Activated CD8-positive, alpha-beta memory T cell treated with anti-CD3 and anti-CD28 coated beads, Interleukin-2, amount 50 U/mL, for 1 hour (primary cell): Measurements from ENCODE around the gene LRRIQ3.
A peak's percentile ranks its signal among the peaks of the same experiment; 100 is the strongest.
"Not testable (repeated sequence)": the region's sequence is repeated elsewhere in the genome, so short reads cannot be mapped to it uniquely, and the experiment has no call there.

Source experiments
- DNase-seq: peaks from one replicate; pipeline ENCODE4 v3.0.0-alpha.2; 2020; ENCODE audit errors: extremely low read depth

The LRRIQ3 gene

GRCh38 chr1:74197657-74198552, at the start of gene LRRIQ3, which contains the start of gene FPGT:
Gene LRRIQ3, minus strand, starts transcription at chr1:74198176. Its CDS starts 14,492 bp downstream, at chr1:74183684.
Gene FPGT, plus strand, starts transcription at chr1:74198242. Its CDS starts 37 bp downstream, at chr1:74198279.
- peak; percentile 87 for DNase-seq

DNA sequence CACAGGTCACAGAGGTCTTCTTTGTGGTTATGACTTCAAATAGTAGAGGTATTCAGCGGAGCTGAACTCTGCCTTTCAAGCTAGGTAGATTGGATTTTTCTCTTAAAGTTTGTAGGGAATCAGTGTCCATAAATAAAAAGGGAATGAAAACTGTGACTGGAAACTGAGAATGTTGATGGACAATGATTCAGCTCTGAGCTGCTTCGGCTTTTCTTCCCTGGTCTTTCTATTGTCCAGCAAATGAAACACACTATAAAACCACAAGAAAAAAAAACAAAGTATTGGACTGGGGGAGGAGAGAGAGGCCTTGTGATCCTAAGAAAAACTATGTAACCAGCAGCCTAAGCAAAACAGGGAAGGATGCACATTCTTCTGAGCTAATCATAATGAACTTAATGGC, 48.3 kb upstream of the LRRIQ3 start:
- DNase-seq = no peak

DNA sequence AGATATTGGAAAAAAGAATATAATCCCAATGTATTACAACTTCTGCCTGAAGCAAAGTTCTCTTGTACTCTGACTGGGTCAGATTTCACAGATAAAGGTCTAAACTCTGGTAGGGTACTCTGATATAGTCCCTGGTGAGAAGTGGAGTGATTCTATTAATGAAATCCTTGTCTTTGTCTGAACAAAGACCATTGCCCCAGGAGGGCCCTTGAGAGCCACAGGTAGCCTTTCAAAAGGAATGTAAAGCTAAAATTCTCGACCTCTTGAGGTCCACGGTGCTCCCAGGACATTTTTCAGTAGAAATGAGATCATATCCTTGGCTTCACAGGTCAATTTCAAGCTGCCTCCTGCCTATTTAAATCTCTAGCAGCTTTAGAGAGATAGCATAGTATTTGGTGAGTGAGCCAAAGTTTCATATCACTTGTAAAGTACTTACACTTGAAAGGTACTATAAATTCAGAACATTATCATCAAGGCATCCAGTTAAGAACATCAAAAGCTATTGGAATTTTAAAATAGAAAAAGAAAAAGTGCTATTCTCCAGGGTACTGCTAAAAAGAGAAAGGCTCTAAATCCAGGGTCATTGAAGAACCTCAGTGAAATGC, 47.3 kb upstream of the LRRIQ3 start:
- no peak for DNase-seq

GRCh38 chr1:74237787-74238186, 39.8 kb upstream of the LRRIQ3 start:
- DNase-seq = no peak

DNA sequence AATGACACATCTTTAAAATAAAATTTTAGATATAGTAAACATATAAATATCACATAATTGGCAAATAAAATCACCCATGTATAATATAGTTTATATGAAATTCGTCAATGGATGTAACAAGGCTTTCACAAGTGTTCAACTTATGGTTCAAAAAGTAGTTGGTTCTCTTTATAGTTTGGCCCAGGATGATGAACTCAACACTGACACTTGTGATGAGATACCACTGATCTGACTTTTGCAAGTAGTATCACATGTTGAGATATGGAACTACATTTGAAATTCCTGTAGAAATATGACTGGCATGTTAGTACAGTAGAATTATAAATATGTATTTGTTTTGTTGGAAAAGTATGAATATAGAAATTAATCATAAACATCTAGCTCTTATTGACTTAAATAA, 39.1 kb upstream of the LRRIQ3 start:
- DNase-seq = no peak

- no peak for DNase-seq
Measured at GRCh38 chr1:74236440-74236839, 38.5 kb upstream of the LRRIQ3 start.

DNA sequence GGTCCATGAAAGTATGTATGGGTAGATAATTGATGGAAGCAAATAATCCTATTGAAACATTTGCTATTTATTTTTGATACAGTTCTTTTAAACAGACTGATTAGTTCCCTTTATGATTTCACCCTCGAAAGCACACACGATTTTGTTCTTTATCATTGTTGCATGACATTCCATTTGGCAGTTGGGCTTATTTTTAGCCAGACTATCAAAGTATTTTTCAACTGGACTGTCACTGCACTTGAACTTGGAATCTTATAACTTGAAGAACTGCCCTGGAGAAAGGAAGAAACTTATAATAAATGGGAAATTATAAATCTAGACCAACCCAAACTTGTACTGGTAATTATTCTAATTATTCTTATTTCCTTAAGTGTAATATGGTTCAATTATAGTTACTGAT, 37.2 kb upstream of the LRRIQ3 start, which contains the start of gene TNNI3K:
TNNI3K (plus strand) TSS at position 235 of the 400 bp plus-strand sequence; CDS start at position 300, 65 bp downstream.
- no peak for DNase-seq

- DNase-seq = no peak
Measured at GRCh38 chr1:74223453-74223852, 25.5 kb upstream of the LRRIQ3 start.

- DNase-seq = no peak
Measured at GRCh38 chr1:74222701-74223100, 24.7 kb upstream of the LRRIQ3 start.

GRCh38 chr1:74215229-74215628, 17.3 kb upstream of the LRRIQ3 start:
- no peak for DNase-seq

GRCh38 chr1:74205266-74205665, 7.3 kb upstream of the LRRIQ3 start:
- no peak for DNase-seq

GRCh38 chr1:74199504-74199903, 1.5 kb upstream of the LRRIQ3 start:
- DNase-seq = no peak

DNA sequence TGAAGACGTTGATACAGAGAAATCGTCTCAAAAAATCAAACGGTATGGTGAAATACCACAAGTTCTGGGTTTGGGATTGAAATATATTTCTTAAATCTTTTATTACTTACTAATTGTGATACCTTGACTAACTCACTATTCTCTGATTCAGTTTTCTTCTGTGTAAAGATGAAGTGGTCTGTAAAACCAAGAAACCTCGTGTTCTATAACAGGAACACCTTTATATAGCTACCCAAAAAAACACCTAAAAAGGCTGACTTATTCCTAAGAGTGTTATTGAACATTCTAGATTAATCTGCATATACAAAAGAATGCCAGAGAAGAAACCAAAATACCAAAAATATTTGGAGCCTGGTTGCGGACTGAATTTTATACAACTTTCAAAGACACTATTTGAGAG, 721 bp downstream of the LRRIQ3 start:
- no peak for DNase-seq

- DNase-seq = no peak
Measured at GRCh38 chr1:74195339-74195738, 2.6 kb downstream of the LRRIQ3 start.

- DNase-seq = no peak
Measured at GRCh38 chr1:74193908-74194307, 4.1 kb downstream of the LRRIQ3 start.

- DNase-seq = no peak
Measured at GRCh38 chr1:74180490-74180889, 17.5 kb downstream of the LRRIQ3 start.

DNA sequence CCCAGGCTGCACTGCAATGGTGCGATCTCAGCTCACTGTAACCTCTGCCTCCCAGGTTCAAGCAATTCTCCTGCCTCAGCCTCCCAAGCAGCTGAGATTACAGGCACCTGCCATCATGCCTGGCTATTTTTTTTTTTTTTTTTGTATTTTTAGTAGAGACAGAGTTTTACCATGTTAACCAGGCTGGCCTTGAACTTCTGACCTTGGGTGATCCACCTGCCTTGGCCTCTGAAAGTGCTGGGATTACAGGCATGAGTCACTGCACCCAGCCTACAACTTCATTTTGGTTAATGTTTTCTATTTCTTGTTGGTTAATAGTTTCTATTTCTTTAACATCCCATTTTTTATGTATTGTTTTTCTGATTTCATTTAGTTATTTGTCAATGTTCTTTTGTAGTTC, 23.6 kb downstream of the LRRIQ3 start:
- not testable (repeated sequence) for DNase-seq

DNA sequence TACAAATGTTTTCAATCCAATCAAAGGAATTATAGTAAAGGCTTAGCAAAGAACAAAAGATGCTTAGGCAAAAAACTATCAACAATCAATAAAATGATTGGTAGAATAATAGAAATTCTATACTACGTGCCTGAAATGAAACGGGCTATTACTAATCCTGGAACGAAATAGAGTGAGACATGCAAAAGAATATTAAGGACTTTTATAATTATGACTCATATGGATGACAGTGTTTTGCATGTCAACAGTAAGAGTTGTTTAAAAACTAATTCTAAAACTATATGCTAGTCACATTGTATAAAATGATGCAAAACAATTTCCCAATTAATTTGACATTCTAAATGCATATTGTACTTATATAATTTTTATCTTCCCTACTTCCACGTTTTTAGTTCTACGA, 35.6 kb downstream of the LRRIQ3 start:
- DNase-seq = no peak

- DNase-seq = no peak
Measured at GRCh38 chr1:74161497-74161896, 36.5 kb downstream of the LRRIQ3 start.

DNA sequence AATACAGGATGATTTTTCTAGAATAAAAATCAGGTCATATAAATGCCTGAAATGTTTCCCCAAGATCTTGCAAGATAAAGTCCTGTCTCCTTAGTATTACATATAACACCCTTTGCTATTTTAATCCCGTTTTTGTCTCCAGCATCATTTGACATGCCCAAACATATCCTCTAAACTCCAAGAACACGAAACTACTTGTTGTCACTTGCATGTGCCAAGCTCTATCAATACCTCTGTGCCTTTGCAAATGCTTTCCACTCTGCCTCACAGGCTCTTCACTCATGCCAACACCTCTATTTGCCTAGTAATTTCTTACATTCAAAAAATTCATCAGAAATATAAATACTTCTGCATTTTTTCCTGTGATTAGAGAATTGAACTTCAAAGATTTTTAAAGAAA, 37.9 kb downstream of the LRRIQ3 start:
- DNase-seq = no peak

- no peak for DNase-seq
Measured at GRCh38 chr1:74145086-74145485, 52.9 kb downstream of the LRRIQ3 start.

DNA sequence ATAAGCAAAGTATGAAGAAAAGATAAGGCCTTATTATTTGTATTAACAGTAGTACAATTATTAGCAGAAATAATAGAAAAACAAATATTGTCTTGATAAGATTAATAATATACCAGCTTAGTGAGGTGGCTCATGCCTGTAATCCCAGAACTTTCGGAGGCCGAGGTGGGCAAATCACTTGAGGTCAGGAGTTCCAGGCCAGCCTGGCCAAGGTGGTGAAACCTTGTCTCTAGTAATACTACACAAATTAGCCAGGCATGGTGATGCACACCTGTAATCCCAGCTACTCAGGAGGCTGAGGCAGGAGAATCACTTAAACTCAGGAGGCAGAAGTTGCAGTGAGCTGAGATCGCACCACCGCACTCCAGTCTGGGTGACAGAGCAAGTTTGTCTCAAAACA, 80.6 kb downstream of the LRRIQ3 start:
- not testable (repeated sequence) for DNase-seq

GRCh38 chr1:74113333-74113732, 84.6 kb downstream of the LRRIQ3 start:
- no peak for DNase-seq
